Fibroblast of peridontal ligament (primary cell): ENCODE measurements around the gene LRIG1.

Experiments used
- DNase-seq: peaks from one replicate; pipeline ENCODE4 v3.0.0-alpha.2; 2010; ENCODE audit errors: extremely low read depth

The LRIG1 gene

DNA sequence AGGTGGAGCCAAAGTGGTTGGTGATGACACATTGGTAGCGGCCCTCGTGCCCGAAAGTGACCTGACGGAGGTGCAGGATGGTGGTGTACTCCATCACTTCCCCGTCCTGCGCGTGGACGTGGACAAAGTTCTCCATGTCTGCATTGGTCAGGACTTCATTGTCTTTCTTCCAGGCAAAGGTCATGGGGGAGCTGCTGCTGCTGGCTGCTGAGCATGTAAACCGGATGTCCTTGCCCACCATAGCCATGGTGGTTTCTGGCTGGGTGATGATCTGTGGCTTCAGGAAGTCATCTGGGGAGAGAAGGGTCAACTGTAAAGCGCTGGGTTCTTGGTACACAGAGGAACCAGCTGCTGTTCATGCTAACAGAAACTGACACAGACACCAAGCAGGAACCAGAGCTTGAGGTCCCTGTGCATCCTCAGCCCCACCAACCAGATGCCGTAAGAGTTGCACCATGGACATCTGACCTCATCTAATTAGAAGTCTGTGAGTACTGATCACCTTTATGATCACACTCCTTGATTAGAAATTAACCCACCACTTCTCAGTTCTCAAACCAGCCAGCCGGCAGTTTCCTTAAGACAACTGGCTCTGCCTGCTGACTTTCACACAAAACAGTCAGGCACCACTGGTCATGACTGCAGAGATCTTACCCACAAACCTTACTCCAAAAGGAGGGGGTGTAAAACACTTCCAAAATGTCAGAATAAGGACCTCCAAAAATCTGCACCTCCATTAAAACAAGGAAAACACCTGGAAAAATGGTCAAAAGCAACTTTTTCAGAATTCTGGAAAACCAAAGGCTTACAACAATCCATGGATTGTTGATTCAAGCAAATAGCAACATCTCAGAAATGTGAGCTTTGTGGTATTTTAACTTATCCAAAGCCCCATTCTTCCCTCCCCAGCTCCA lies 114.6 kb downstream of the LRIG1 start:
- no peak for DNase-seq

DNA sequence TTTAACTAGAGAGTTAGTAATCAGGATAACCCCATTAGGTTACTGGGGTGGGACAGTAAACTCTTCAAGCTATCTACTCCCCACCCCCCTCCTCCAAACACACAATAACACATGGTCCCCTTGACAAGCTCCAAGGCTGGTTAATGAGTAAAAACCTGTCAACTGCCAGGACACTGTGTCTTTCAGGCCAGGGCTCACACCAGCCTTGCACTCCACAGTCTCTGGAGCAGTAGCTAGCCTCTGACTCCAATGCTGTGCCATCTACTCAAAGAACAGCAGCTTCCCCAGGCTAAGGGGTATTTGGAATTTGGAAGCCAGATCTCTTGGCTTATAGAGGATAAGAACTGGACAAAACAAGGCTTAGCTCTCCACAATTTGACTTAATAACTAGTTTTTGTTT lies 115.8 kb downstream of the LRIG1 start:
- DNase-seq = no peak

DNA sequence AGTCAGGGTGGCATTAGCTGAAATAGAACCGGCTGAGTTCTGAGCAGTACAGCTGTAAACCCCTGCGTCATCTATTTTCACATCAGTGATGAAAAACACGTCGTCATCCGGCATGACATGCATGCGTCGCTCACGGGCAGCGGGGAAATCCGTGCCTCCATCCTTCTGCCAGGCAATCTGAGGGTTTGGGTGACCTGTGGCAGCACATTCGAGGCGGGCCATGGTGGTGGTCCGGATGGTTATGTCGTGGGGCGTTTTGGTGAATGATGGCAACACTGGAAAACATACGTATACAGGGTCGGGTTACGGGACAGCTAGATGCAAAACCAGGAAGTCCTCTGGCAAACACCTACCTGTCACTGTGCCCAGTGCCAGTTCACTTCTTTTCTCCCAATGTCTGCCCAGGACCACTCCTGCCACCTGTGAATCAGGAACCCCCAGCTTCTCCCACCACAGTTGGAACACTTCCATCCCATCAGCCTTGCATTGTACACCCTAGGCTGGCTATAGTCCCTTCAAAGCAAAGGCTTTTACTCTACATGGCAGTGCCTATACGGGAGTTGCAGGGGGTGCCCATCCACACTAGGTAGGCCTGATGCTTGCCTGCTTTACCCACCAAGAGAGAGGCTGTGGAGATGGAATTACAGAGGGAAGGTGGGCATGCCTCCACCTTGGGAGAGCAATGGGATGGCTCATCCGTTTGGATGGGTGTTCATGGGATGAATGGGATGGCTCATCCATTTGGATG lies 116.7 kb downstream of the LRIG1 start:
- DNase-seq = no peak

DNA sequence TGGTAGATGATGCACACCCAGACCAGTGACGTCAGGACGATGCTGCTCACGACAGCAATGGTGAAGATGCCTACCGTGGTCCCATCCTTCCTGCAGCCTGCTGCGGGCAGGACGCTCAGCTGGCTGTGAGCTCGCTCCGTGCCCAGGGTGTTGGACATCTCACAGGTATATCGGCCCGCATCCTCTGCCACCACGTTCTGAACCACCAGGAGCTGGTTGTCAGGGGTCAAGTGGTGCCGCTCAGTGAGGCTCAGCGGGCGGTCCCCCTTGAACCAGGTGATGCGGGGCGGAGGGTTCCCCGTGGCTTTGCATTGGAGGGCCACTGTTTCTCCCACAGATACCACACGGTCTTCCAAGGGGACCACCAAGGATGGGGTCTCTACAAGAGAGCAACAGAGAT lies 117.8 kb downstream of the LRIG1 start:
- no peak for DNase-seq

GRCh38 chr3:66382142-66382541 lies 118.7 kb downstream of the LRIG1 start:
- DNase-seq = no peak

GRCh38 chr3:66381626-66382025 lies 119.2 kb downstream of the LRIG1 start:
- DNase-seq = no peak

DNA sequence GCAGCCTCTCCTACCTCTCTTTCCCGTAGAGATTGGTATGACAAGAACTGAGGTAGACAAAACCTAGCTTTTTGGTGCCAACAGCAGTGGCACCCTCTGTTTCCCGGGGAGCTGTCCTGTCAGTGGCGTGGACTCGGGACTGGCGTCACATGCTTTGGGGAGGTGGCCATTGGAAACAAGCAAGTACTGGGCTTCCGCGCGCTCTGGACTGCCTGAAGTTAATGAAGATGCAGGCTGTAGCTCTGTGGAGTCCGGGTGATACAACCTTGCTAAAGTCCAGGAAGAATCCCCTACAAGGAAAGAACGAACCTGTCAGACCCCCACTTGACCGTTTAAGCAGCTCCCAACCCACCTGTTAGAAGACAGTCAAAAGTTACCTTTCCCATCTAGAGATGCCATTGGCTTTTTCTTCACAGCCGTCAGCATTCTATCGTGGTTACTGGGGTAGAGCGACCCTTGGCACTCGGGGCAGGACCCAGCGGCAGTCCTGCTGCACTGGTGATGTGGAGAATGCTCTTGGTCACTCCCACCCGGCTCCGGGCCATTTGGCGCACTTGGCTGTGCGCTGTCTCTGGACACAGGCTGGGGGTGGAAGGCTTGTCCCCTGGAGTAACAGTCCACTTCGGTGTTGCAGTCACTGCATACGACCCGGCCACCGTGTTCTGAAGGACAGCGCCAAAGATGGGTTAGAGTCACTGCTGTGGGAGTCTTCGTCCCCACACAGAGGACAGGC lies 120.5 kb downstream of the LRIG1 start:
- DNase-seq = no peak

DNA sequence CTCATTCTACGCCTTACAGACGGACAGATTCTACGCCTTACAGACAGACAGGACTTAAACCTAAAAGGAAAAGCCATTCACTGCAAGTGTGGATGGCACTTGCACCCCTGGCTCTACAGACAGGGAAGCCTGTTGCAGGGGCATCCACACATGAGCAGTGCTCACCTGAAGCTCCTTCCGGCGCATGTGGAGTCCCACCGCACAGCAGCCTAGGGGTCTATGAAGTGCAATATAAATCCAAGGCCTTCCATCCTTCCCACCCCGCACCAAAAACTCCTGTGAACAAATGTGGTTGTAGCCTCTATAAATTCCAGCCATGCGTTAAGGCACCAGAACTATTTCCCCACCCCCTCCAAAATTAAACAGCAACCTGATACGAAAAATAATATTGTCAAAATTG lies 121.3 kb downstream of the LRIG1 start:
- no peak for DNase-seq

GRCh38 chr3:66378256-66378655 lies 122.6 kb downstream of the LRIG1 start:
- DNase-seq = peak; percentile 9

DNA sequence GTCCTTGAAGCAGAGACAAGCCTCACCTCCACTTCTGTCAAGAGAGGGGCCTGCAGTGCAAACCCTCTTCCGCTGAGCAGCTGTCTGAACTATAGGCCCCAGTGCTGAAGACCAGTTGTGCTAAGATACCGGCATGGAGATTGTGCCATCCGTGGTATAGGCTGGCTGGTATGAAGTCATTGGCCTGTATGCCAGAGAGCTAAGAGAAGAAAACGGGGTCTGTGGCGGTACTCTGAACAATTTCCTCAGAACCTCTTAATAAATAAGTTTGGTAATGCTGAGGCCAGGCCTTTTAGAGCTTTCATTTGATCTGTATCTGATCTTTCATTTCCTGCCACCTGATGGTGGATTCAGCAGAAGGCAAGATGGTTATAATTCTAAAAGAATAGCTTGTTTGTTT lies 123.0 kb downstream of the LRIG1 start:
- no peak for DNase-seq

- peak; percentile 67 for DNase-seq
These were observed 124.3 kb downstream of the LRIG1 start for GRCh38 chr3:66376568-66376967.

- DNase-seq = no peak
These were observed 128.0 kb downstream of the LRIG1 start for GRCh38 chr3:66372681-66373350.

DNA sequence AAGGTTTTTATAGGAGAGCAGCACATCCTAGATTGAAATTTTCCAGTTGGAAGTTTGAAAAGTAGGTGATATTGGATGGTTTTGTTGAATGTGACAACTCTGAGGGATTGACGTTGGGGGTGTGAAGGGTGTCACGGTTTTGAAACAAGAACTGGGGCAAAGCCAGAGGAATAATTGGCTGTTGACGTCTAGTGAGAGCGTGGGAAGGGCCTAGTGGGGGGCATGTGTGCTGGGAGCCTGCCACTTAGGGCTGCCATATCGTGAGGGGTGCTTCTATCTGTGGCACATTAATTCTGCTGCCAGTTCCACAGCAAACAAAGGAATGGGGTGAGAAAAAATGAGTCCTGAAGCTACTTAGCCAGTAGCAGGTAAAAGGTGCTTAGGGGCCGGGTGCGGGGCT lies 129.4 kb downstream of the LRIG1 start:
- DNase-seq = no peak

DNA sequence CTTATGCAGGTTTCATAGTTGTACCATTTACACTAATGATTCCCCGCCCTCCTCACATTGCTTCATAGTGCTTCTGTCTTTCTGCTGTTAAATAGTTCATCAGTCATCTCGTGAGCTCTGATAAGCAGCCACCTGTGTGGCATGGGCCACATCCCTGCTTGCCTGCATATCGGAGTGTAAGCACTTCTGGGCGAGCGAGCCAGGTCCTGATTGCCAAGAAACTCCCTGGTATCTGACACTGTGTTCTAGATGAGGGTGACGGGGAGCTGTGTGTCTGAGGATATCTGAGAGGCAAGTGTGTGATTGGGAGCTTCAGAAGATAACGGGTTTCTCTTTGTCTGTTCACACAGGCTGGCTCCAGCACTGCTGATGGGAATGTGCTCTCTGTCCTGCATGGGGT lies 130.6 kb downstream of the LRIG1 start:
- DNase-seq = no peak

DNA sequence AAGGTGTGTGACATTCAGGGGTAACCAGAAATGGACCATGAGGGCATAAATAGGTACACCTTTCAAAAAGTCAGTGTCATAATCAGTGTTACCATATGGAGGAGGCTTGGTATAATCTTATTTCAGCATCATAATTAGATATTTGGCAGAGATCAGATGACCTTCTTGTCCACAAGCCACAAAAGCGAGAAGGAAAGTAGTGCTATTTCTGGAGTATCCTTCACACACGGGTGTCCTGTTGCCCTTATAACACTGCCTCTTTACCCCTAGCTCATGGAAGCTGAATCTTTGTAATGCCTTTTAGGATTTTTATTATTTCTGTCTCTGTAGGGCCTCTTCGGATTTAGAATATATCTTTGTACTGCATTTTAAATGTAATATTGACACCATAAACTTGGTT lies 132.8 kb downstream of the LRIG1 start:
- DNase-seq = no peak

- no peak for DNase-seq
These were observed 134.1 kb downstream of the LRIG1 start for GRCh38 chr3:66366747-66367146.

- DNase-seq = no peak
These were observed 135.7 kb downstream of the LRIG1 start for GRCh38 chr3:66365080-66365479.

GRCh38 chr3:66363148-66363547 lies 137.7 kb downstream of the LRIG1 start:
- no peak for DNase-seq

DNA sequence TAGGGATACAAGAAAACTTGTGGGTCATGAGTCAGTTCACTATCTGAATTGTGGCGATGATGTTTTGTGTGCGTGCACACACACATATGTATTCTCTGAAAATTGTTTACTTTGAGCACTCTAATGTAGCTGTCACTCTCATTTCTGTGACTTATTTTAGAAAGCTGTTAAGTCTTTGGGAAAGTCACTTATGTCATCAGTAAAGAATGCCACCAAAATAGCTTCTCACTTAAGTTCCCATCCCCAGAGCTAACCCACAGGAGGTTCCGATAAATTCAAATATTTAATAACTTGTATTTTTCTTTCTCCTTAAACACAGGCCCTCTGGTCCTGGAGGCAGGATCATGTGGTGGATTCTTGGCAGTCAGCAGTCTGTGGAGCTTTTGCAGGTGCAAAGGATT lies 138.3 kb downstream of the LRIG1 start:
- peak; percentile 42 for DNase-seq

DNA sequence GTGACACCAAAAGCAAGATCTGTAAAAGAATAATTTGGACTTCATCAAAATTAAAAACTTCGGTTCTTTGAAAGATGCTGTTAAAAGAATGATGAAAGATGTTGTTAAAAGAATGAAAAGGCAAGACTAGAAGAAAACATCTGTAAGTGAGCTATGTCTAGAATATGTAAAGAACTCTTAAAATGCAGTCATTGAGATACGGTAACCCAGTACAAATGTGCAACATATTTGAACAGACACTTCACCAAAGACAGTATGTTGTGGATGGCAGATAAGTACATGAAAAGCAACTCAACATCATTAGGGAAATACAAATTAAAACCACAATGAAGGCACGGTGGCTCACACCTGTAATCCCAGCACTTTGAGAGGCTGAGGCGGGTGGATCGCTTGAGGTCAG lies 139.5 kb downstream of the LRIG1 start:
- no peak for DNase-seq

DNA sequence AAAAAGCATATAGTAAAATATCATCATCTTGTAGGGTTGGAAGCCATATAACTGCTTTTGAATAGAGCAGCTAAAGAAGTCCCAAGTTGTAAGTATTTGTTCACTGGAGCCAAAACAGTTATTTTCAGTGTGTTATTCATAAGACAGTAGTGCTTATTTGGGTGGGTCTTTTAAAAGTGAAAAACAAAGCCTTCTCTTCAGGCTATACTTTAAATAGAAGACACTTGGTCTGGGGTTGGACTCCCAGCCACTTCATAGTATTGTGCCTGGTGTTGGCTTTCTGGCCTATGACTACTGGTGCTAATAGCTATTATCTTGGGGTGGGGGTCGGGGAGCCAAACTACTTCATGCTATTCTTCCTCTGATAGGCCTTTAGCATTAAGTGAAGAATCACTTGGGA lies 144.8 kb downstream of the LRIG1 start:
- DNase-seq = no peak

GRCh38 chr3:66355394-66355793 lies 145.4 kb downstream of the LRIG1 start:
- DNase-seq = no peak
